Fibroblast of skin of left biceps (primary cell): ENCODE results near the gene RIN3.

Experiments used
- DNase-seq, 2 experiments: peaks; one replicate each; pipeline ENCODE4 v3.0.0-alpha.2; 2013; ENCODE audit warnings: low read depth in 2 of 2

RIN3 gene

DNA sequence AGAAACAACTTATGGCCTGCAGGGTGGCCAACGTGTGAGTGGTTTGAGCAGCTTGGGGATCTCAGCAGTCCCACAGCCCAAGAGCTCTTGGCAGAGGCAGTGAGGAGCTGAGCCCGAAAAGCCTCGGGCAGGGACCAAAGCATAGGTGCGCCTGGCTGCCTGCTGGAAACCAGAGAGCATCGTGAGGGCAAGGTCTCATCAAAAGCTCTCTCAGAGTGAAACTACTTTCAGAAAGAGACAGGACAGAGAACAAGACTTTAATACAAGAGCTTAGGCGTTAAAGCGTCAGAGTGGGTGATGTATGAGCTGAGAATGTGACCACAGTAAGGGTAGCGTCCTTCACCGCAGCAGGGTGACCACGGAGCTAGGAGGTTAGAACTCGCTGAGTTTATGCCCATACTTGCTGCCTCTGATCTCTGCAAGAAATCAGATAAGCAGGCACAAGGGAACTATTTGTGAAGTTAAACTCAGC, 204.0 kb downstream of the RIN3 start:
- no peak for DNase-seq

DNA sequence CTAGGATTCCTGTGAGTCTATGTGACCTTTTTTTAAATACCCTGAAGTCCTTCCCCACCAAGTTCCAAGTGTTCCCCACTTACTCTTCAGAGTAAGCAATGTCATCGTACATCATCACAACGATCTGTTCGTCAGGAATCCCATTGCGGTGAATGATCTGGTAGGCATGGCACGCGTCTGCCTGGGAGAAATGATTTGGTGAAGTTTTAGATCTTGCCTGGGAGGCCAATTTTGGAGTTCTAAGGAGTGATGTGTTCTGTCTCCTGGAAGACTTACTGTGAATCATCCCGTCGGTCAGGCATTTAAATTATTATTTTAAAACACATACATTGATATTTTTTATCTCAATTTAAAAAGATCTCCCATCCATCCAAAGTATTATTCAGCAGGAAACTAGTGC, 205.1 kb downstream of the RIN3 start:
- peak; percentile 28 to 32 for DNase-seq

DNA sequence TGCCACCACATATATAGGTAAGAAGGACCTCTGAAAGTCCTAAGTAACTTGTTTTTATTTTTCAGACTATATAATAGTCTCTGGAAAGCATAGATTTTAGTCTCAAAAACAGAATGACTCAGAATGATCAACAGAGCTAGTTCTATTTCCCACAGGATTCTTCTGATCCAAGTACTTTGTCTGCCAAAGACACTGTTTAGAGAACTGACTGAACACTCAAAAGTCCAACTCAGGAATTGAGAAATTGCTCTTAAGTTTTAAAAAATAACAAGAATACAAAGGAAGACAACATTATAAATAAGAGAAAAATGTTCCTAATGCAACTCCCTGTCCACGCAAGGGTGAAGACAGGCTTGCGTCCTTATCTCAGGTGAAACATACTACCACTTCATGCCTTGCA, 205.8 kb downstream of the RIN3 start:
- DNase-seq, result no peak

DNA sequence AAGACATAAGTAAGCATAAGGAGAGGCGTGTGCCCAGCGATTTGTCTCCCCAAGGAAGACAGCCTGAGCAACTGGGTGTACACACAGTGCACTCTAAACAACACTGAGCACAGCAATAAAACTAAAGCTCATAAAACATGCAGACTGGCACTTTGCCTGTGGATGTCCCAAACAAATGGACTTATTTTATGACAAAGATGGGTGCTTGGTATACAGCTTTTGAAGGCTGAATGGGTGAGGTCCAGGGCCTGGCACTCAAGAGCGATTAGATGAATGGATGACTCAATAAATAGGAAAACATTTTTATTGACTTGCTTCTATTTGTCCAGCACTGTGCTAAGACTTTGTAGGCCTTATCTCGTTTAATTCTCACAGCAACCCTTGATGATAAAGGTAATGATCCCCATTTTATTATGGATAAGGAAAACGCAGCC, 206.3 kb downstream of the RIN3 start:
- DNase-seq, result no peak

DNA sequence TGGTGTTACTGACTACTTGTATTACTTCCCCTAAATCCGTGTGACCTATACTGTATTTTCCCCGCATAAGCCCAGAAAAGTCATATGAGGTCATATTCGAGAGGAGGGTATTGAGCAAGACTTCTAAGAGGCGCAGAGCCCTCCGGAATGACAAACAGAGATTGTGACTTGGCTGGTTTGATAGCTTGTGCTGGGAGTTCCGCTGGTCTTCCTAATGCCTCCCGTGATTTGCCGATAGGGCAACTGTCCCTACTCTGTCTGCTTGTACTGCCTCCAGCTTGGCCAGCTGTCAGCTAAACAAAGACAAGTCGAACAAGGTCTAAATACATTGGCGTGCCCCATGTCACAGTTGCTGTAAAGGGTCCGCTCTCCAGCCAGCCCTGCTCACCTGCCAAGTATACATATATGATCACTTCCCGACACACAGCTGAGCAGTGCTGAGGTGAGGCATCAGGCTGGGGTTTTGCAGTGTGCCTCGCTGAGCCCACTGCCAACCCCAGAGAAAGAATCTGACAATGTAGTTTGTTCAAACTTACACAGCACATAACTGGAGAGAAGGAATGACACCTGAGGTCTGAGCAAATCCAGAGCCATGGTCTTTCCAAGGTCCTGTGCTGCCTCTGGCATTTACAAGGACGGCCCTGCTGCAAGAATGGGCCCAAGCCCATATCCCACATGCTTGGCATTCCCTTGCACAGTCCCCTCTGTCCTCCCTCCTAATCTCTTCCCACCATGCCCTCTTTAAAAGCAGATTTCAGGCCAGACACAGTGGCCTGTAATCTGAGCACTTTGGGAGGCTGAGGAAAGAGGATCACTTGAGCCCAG, 211.1 kb downstream of the RIN3 start:
- no peak for DNase-seq

DNA sequence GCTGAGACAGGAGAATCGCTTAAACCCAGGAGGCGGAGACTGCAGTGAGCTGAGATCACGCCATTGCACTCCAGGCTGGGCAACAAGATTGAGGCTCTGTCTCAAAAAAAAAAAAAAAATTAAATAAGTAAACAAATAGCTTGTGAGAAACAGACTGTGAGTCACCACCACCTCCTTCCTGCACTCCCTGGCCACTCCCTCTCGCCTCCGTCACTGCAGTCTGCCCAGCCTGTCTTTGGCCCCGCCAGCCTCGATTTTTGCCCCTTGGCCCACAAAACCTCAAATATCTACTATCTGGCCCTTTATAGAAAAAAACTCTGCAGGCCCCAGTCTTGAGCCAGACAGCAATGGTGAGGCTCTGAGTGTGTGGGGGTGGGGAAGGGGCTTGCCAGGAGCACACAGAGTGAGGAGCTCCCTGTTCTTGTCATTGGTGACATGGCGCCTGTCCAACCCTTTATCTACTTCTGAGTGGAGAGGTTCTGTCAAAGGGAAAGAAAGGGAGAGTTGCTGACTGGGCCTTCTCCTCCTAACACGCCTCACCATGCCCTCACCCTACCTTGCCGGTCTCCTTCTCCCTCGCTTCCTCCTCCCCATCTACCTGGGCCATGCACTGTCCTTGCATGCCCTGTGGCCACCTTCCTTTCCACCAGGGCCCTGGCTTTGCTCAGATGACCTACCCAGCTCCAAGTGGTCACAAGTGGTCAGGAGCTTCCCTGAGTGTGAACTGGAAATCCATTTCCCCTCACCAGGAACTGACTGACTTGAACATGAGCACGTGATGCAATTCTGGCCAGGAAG, 212.8 kb downstream of the RIN3 start:
- DNase-seq, result no peak

DNA sequence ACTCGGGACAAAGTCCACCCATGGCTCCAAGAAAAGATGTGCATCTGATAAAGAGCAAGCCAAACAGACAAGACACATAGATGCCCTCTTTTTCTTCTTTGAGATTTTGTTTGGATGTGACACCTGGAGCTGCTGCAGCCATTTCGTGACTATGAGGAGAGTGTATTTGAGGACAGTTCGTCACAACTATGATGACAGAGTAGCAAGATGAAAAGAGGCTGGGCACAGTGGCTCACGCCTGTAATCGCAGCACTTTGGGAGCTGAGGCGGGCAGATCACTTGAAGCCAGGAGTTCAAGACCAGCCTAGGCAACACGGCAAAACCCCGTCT, 213.3 kb downstream of the RIN3 start:
- no peak for DNase-seq

DNA sequence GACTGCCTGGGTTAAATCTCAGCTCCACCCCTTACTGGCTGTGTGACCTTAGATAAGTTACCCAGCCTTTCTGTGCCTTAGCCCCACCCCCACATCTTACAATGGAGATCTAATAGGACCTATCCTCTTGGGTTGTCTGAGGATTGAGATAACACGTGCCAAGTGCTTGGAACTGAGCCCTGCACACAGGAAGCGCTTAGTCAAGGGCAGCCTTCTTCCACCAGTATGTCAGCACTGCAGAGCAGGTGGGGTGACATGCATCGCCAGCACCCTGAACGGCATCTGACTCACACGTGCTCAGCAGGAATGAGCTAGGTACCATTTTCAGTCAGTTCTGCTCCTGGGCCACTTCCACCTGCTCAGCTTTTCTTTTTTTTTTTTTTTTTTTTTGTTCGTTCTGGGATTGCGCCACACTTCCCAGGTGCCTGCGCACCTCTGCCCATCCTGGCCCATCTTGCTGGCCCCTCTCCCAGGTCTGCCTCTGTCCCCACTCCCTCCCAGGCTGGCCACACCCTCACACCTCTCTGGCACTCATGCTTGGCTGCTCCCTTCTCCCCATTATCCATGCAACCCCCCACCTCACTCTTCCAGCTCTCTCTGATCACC, 215.3 kb downstream of the RIN3 start:
- DNase-seq, result no peak

DNA sequence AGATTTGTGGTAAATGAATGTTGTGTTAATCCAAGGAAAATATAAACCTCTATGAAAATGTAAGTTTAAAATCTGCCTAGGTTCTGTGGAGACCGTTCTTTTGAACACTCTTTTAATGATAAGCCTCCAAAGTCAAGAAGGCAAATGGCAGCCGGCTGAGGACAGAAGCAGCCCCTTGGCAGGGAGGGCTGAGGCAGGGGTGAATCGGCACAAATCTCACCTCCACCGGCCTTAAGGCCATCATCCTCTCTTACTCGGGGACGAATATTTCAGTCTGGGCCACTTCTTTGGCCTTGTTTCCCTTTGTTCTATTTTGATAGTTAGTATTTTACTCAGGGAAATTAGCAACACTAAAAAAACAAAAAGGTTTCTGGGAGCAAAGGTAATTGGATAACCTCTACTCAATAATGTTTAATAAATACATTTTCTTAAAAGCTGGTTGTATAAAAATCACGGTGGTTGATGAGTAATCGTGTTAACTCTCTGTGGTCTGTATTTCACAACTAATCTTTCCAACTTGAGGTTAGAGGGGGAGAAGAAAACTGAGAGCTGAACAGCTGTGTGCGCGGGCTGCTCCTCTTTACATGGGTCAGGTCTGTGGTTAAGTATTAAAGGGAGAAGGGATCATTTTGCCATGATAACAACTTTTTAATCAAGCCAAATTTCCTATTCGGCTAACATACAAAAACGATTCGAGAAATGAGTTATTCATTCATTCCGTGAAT, 216.2 kb downstream of the RIN3 start:
- DNase-seq, result peak; percentile 71 to 75

DNA sequence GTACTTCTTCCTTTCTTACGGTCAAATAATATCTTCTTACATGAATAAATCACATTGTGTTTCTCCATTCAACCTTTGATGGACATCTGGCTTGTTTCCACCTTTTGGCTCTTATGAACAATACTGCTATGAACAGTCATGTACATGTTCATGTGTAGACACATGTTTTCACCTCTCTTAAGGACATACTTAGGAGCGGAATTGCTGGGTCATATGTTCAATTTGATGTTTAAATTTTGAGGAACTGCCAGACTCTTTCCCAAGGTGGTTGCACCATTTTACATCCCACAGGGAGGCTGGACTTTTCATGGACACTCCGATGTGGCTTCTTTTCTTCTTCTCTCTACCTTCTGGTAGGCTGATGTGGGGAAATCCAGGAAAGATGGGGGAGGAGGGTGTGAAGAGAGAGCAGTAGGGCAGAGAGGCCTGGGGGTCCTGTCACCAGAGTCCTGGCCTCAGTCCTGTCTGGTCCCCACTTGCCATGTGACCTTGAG, 218.1 kb downstream of the RIN3 start:
- no peak for DNase-seq

DNA sequence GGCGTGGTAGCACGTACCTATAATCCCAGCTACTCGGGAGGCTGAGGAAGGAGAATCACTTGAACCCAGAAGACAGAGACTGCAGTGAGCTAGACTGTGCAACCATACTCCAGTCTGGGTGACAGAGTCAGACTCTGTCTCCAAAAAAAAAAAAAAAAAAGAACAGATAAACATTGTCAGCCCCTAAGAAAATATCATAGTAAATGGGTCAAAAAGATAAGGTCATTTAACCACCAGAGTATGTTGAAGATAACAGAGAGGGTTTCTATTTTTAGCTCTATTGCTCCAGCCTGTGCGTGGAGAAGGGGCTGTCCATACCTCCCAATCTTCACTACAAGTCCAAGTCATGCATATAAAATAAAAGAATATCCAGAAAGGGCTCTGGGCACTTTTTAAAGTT, 219.4 kb downstream of the RIN3 start:
- DNase-seq, result no peak

DNA sequence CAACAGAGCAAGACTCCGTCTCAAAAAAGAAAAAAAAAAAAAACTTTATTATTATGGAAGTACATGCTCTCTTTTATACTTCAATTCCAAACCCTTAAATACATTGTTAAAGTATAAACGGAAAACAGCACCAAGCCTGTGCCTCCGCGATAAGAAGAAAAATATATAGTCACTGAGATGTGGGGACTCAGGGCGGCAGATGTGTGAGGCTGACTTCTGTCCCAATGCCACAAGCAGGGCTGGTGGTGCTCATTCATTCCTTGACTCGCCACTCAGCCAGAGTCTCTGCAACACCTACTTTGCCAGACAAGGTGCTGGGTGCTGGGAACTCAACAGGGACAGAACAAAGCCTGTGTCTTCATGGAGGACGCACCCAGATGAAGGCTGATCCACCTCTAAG, 221.0 kb downstream of the RIN3 start:
- no peak for DNase-seq

DNA sequence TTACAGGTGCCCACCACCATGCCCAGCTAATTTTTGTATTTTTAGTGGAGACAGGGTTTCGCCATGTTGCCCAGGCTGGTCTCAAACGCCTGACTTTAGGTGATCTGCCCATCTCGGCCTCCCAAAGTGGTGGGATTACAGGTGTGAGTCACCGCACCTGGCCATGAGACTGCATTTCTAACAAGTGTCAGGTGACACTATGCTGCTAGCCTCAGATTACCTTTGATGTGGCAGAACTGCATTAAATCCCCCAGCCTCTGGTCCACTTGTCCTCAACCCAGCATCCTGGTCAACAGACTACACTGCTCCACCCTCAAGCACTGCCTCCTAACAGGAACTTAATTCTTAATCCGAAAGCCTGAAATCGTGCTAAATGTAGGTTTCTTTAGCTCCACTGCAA, 221.8 kb downstream of the RIN3 start:
- DNase-seq, result no peak

DNA sequence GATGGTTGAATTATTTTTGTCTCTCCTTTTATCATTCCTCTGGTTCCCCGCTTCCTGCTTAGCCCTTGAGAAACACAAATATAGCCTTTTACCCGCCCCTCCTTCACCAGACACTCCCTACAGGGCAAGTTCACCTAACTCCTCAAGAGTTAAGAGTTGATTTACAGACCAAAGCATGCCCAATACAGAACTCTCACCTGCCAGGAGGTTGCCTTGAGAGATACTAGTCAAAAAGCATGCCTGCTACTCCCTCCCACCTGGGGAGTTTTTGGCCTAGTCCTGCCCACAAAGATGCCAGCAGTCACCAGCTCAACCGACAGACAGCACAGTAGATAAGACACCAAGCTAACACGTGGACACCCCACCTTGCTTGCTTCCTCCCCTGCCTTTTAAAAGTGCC, 223.6 kb downstream of the RIN3 start:
- DNase-seq, result no peak

DNA sequence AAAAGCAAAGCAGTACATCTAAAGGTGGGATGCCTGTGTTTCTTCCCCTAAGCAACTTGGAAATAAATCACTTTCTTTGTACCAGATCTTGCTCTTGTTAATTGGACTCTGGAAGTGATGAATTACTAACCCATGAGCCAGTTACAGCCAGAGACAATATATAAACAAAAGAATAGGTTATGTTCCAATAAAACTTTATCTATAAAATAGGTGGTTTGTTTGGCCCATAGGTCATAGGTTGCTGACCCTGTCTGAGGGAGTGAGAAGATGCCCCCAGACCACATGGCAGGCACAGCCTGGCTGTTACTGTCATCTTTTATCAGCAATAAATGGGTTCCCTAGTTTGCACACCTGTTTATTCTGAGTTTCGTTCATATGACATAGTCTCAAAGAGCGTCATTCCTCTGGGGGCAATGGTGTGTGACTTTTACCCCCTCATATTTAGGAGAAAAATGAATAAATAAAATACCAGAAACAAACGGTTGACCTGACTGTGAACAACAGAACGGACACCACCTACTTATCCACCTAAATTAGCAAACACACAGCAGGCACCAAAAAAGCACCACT, 224.1 kb downstream of the RIN3 start:
- no peak for DNase-seq
